Epithelial cell of esophagus (primary cell): ENCODE measurements around the gene PCDHGA8.

Experiments
- DNase-seq: peaks from one replicate; pipeline ENCODE4 v3.0.0; 2010; ENCODE audit warnings: low read depth
- H3K4me3 ChIP-seq: 2 replicates; pipeline ENCODE4 v1.5.1; 2011; ENCODE audit warnings: mild to moderate bottlenecking, low read length, control low read depth
- CTCF ChIP-seq: IDR thresholded peaks from 2 replicates; pipeline ENCODE4 v1.5.1; 2011; ENCODE audit warnings: low read depth, mild to moderate bottlenecking, low read length, control low read depth, inconsistent platforms; ENCODE audit not compliant: insufficient read depth; ENCODE audit errors: missing control alignments

Gene PCDHGA8

DNA sequence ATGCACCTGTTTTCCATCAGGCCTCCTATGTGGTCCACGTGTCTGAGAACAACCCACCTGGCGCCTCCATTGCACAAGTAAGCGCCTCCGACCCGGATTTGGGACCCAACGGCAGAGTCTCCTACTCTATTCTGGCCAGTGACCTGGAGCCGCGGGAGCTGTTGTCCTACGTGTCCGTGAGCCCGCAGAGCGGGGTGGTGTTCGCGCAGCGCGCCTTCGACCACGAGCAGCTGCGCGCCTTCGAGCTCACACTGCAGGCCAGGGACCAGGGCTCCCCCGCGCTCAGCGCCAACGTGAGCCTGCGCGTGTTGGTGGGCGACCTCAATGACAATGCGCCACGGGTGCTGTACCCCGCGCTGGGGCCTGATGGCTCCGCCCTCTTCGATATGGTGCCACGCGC lies 40.8 kb upstream of the PCDHGA8 start:
- DNase-seq = no peak
- no peak overlapping the region for H3K4me3 ChIP-seq
- TF ChIP-seq CTCF = no peak

DNA sequence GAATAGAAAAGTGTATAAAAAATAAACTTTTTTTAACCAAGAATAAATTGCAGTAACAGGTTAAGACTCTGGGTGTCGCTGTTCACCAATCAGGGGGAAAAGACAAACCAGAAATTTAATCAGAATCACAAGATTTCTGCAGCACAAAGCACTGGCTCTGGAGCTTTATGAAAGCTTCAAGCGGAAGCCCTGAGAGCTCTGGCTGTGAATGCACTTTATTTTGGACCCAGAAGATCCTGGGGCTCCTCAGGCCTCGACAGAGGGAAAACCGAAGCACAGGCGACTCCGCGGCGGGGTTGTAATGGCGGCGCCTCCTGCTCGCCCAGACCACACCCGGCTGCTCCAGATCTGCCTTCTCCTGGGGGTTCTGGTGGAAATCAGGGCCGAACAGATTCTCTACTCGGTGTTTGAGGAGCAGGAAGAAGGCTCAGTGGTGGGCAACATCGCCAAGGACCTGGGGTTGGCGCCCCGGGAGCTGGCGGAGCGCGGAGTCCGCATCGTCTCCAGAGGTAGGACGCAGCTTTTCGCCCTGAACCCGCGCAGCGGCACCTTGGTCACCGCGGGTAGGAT lies 37.4 kb upstream of the PCDHGA8 start, which contains the start of gene PCDHGA4:
Gene PCDHGA4, plus strand, starts transcription at position 122 of the 570 bp plus-strand sequence. Its CDS starts 87 bp downstream, at position 209.
- no peak for DNase-seq
- peak; percentile 26 for TF ChIP-seq CTCF
- peak within 1 kb of the TSS; percentile 6 for H3K4me3 ChIP-seq

DNA sequence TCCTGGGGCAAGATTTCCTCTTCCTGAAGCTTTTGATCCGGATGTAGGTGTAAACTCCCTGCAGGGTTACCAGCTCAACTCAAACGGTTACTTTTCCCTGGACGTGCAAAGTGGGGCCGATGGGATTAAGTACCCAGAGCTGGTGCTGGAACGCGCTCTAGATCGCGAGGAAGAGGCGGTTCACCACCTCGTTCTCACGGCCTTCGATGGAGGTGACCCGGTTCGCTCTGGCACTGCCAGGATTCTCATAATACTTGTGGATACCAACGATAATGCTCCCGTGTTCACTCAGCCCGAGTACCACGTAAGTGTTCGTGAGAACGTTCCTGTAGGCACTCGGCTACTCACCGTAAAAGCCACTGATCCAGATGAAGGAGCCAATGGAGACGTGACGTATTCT lies 36.8 kb upstream of the PCDHGA8 start:
- no peak for TF ChIP-seq CTCF
- no peak overlapping the region for H3K4me3 ChIP-seq
- no peak for DNase-seq

GRCh38 chr5:141356133-141356532 lies 36.3 kb upstream of the PCDHGA8 start:
- TF ChIP-seq CTCF = no peak
- no peak overlapping the region for H3K4me3 ChIP-seq
- no peak for DNase-seq

DNA sequence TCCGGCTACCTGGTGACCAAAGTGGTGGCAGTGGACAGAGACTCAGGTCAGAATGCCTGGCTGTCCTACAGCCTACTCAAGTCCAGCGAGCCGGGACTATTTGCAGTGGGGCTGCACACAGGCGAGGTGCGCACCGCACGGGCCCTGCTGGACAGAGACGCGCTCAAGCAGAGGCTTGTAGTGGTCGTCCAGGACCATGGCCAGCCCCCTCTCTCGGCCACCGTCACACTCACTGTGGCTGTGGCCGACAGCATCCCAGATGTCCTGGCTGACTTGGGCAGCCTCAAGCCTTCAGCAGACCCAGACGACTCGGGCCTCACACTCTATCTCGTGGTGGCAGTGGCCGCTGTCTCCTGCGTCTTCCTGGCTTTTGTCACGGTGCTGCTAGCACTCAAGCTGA lies 35.5 kb upstream of the PCDHGA8 start:
- no peak overlapping the region for H3K4me3 ChIP-seq
- TF ChIP-seq CTCF = no peak
- no peak for DNase-seq

GRCh38 chr5:141359790-141360426 lies 32.5 kb upstream of the PCDHGA8 start, which contains the start of gene PCDHGB2:
Gene PCDHGB2 (plus strand): TSS chr5:141359994. CDS start chr5:141360136, 142 bp downstream.
- H3K4me3 ChIP-seq = no peak within 1 kb of the TSS
- peak; percentile 10 for DNase-seq
- TF ChIP-seq CTCF = no peak

- no peak for DNase-seq
- no peak for TF ChIP-seq CTCF
- no peak overlapping the region for H3K4me3 ChIP-seq
Measured at GRCh38 chr5:141360685-141361084, 31.7 kb upstream of the PCDHGA8 start.
